IPS-NIHi7 (cell line): ENCODE results near the gene CIITA.
"Not testable (repeated sequence)": the region's sequence is repeated elsewhere in the genome, so short reads cannot be mapped to it uniquely, and the experiment has no call there.

Experiments
- DNase-seq: peaks from one replicate; pipeline ENCODE4 v3.0.0; 2012; ENCODE audit warnings: mixed read lengths; ENCODE audit errors: extremely low spot score

Gene CIITA

DNA sequence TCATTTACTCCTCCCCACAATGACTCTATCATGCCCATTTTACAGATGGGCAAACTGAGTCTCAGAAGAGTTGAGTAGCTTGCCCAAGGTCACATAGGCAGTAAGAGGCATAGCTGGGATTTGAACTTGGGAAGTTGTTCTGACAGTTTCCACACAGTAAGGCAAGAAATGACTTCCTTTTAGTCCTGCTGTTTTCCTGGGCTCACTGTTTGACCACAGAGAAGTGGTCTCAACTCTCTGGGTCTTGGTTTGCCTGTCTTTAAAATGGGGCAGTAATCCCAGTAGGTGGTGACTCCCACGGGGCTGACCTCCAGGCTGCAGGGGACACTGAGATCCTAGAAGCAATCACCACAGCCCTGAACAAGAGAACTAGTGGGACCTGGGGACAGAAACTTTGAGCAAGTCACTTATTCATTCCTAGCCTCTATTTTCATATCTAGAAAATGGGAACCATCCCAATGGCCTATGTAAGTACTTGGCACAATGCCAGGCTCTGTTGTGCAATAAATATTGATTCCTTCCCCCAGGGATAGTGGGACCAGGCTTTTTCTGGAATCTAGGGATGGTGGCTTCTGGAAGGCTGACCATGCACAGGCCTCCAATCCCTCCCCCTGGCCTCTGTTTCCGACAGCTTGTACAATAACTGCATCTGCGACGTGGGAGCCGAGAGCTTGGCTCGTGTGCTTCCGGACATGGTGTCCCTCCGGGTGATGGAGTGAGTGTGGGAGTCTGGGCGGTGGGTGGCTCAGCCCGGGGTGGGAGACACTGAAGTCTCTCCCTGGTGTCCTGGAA lies 44.7 kb downstream of the CIITA start:
- DNase-seq = no peak

DNA sequence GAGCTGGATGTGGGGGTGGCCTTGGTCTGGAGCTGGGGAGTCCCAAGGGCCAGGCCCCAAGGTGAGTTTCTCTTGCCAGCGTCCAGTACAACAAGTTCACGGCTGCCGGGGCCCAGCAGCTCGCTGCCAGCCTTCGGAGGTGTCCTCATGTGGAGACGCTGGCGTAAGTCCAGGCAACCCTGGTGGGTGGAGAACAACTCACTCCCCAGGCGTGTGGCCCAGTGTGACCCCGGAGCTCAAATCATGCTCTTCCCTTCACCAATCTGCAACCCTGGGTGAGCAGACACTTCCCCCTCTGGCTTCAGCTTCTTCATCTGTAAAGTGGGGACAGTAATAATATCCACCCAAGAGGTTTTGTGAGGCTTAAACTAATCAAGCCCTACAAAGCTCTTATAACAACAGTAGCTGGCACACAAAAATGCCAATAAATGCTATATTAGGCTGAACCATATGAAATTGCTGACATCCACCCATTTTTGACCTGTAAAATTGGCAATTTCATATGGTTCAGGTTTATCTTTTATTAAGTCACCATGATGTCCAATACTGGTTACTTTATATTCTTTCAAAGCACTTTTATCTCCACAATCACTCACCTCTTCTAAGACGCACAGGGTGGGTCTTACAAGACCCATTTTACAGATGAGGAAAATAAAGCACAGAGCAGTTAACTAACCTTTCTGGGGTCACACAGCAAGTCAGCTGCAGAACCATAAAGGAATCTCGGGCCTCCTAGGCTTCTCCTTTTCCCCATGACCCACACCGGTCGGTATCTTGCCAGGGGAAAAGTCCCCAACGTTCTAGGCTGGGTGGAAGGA lies 45.5 kb downstream of the CIITA start:
- DNase-seq = no peak

DNA sequence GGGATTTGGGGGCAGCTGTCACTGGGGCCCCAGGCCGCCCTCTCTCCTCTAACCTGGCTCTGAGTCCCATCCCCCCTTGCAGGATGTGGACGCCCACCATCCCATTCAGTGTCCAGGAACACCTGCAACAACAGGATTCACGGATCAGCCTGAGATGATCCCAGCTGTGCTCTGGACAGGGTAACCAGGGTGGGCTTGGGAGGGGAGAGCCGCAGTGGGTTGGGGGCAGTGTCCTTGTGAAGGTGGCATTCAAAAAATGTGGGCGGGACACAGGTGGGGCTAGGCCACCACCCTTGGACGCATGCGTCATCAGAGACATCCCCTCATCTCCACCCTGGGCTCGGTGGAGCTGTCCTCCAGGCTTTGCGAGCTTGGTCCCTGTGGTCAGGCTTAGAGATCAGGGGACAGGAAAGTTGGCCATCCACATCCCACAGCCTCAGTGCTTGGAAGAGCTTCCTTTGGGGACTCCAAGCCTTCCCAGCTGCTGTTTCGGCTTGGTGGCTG lies 46.2 kb downstream of the CIITA start:
- no peak for DNase-seq

DNA sequence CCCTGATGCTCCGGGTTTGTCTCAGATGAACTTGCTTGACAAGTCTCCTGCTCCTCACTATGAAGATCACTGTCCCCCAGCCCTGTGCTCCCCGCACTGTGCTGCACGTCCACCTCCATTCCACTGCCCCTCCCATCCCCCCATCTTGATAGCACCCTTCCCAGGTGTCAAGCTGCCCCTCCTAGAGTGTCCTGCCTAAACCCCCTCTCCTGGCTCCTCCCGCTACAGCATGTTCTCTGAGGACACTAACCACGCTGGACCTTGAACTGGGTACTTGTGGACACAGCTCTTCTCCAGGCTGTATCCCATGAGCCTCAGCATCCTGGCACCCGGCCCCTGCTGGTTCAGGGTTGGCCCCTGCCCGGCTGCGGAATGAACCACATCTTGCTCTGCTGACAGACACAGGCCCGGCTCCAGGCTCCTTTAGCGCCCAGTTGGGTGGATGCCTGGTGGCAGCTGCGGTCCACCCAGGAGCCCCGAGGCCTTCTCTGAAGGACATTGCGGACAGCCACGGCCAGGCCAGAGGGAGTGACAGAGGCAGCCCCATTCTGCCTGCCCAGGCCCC lies 46.7 kb downstream of the CIITA start:
- DNase-seq = no peak

DNA sequence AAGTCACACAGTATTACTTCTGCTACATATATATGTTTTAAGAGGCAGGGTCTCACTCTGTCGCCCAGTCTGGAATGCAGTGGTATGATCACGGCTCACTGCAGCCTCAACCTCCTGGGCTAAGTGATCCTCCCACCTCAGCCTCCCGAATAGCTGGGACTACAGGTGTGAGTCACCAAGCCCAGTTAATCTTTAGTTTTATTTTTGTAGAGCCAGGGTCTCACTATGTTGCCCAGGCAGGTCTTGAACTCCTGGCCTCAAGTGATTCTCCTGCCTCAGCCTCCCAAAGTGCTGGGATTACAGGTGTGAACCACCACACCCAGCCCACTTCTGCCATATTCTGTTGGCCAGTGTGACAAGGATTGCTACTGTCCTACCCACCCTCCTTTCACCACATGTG lies 48.3 kb downstream of the CIITA start:
- not testable (repeated sequence) for DNase-seq

DNA sequence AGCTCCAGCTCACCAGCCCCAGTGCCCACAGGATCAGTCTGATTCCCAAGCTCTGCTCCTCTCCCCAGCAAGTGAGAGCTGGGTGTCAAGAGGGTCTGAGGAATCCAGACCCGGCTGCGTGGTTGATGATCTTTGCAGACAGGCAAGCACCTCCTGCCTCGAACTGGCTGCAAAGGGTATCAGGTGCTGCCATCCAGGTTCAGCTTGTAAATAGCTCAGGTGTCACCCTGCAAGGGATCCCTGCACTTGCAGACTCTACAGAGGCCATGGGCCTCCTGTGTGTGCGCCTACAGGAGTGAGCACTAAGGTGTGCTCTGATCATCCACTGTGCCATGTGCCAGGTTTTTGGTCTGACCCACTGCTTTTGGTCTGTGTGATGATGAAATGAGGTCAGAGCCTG lies 49.1 kb downstream of the CIITA start:
- no peak for DNase-seq

DNA sequence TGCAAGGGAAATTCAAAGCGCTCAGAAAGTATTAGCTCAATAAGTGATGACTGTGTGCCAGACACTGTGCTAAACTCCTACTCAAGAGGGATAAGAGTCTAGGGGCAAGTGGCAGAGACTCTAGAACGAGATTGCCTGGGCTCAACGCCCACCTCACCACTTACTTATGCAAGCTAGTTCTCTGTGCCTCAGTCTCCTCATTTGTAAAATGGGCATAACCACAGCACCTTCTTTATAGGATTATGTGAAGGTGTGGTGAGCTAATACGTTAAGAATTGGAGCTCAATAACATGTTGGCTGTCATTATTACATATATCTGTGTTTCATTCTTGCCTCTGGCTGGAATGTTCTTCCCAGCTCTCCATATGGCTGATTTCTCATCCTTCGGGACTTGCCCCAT lies 49.9 kb downstream of the CIITA start:
- no peak for DNase-seq

DNA sequence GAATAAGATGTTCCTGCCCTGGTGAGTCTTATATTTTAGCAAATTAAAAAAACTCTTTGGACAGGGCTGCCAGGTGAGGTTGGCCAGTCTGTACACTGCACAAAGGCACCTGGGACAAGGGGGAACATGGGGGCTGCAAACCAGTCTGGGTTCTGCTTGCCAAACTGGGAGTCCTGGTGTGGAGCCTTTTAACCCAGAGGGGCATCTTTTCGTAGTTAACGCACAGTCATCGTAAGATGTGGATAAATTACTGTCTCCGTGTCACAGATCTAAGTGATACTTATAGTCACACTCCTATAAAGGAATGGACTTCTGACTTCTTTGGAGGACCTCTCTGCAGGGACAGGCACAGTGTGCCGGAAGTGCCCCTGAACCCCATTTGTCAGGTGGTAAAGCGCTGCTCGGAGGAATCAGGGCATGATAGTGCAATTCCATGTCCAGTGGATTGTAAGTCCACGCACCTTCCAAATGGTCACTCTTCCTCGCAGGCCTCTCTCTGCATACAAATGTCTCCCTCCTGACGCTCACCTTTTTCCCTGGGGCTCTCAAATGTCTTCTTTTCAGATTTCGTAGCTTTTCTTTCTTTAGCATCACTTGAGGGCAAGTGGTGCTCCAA lies 50.6 kb downstream of the CIITA start:
- DNase-seq = no peak

DNA sequence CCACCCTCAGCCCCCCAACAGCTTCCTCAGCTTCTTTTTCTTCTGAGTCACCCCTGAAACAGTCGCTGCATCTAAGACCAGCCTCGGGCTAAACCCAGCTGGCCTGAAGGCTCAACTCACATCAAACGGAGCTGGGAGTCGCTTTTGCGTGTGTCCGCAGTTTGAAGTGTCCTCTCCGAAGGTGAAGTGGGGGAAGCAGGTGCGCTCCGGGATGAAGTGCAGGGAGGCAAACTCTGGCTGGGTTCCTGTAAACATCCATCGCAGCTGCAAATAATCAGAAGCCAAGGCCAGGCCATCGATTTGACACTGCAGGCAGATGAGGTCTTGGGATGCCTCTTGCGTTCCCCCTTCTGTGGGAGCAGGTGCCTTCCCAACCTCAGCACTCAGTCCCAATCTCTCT lies 52.1 kb downstream of the CIITA start:
- not testable (repeated sequence) for DNase-seq

DNA sequence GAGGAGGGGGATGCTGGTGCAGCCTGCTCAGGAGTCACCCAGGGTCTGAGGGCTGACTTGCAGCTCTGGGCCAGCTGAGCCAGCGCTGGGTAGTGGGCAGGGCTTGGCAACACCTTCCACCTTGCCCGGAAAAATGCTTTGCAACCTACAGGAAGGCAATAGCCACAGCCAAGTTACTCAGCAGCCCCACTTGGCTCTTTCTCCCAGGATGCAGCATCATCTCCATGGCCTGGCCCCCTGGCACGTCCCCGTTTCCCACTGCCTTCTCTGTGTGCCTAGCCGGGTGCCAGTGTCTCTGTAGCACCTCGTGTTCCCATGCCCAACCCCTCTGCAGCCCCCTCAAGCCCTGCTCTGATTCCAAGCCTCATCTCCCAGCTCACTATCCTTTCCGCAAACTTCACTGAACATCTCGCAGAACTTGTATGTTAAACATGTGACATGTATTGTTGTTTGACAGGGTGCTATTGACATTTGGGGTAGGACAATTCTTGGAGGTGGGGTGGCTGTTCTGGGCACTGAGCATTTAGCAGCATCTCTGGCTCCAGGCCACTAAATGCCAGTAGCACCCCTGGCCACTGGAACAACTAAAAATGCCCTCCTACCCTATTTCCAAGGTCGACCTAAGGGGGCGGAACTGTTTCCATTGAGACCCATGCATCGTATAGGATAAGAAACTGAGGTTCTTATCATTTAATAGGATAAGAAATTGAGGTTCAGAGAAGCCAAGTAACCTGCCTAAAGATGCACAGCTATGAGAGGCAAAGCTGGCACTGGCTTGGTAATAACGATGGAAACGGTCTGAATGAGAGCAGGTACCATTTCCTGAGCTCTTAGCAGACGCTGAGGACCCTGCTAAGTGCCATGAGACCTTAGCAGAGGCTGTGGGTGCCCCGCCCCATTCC lies 53.1 kb downstream of the CIITA start:
- no peak for DNase-seq

DNA sequence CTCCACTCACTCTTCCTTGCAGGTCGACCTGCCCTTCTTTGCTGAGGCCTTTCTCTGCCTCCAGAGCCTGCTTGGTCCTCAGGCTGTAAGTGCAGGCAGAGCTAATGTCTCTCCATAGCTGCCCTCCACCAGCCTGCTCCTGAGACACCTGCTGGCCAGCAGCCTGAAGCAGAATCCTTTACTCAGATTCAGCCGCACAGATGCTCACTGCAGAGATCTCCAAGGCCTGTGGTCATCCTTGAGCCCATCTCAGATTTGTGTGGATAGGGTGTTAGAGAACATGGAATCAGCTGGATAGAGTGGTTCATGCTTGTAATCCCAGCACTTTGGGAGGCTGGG lies 53.7 kb downstream of the CIITA start:
- DNase-seq = no peak

DNA sequence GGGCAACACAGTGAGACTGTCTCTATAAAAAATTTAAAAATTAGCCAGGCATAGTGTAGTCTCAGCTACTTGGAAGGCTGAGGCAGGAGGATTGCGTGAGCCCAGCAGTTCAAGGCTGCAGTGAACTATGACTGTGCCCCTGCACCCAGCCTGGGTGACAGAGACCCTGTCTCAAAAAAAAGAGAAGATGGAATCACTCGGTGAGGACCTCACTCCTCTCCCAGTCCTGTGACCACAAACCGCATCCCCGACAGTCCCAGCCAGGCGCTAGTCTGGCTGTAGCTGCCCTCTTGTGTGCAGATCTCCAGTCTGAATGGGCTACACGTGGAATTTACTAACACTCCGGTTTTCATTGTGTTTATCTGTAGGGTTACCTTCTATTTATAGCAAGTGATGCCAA lies 54.1 kb downstream of the CIITA start:
- no peak for DNase-seq

DNA sequence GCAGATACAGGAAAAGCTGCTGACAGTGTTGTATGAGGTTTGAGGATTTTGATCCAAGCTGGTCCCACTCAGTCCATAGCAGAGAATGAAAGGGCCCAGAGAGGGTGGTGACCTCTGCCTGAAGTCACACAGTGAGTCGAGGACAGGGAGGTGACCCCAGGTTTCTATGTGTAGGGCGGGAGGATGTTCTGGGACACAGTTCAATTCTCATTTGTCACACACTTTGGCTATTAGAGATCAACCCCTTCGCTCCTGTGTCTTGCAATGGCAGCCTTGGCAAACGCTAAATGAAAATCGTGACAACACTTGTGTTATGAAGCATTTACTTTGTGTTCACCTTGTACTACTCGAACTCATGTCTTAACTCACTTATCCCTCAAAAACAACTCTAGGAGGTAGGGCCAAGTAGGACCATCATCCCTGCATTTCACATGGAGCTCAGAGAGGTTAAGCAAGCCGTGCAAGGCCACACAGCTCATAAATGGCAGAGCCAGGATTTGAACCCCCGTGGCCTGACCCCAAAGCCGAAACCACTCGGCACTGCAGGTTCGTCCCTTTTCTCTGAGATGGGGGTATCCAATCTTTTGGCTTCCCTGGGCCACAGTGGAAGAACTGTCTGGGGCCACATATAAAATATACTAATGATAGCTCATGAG lies 55.1 kb downstream of the CIITA start:
- DNase-seq = no peak

DNA sequence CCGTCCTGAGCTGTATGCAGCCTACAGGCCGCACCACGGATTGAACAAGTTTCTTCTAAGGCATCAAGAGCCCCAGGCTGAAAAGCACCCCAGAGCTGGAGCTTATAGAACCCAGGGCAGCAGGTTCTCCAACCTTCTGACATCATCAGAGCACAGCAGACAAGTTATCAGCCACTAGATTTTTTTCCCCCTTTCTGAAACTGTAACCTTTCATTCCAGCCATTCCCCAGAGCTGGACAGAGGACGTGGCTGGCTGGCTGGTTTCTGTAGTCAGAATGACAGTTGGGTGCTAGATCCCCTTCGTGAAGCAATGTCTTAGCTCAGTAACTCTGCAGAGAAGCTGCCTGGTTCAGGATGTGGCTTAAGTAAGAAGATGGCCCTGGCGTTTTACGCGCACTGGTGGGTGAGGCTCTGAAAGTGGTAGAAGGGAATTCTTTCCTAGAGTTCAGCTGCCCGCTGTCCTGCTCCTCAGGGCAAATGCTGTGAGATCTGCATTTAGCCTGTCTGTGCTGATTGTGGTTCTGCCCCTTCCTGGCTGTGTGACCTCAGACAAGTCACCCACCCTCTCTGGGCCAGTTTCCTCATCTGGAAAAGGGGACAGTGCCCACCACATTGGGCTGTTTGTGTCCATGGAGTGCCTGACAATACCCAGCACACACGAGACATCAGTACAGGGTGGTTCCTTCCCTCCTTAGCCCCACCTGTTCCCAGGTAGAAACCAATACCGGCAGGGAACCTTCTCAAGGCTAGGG lies 56.1 kb downstream of the CIITA start:
- no peak for DNase-seq

DNA sequence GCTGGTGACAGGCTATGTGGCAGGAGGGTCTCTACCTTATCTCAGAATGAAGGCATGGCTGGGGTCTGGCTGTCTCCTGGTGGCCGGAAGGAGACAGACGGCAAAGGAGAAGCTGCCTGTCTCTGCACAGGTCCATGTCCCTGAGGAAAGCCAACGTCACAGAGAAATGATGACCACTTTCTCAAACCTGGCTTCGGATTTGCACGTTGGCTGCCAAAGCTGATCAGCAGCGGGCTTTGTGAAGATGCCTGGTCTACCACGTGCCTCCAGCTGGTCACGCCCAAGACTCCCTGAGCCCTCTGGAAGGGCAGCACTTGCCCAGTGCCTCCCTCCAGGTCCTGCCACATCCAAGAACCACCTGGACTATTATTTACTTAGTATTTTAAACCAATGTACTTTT lies 56.9 kb downstream of the CIITA start:
- no peak for DNase-seq

DNA sequence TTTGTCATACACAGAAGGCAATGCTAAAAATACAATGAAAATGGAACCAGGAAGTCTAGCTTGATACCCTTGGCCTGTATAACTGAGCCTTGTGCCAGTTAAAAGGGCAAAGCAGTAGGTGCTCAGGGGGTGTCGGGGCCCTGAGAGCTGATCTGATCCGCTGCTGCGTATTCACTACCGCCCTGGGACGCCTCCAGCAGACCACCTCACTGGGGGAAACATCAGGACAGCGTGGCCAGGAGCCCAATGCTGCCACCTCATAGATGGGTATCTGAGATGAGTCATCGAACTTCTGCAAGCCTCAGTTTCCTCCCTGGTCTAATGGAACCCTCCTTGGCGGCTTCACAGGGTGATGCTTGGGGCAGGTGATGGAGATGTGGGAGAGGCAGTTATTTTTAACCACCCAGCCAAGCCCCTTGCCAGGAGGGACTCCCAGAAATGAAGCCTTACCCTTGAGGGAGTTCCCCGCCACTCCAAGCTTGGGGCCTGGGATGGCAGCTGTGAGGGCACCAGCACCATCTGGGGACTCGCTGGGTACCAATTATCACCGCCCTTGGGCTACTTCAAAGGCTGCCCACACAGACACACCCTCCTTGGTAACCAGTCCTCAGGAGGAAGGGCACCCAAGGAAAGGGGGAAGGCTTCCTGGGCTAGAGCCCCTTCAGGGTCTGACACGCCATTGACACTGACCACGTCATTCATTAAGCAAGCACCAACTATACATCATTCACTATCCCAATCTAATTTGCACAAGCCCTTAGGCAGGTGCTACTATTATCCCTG lies 57.5 kb downstream of the CIITA start:
- no peak for DNase-seq

DNA sequence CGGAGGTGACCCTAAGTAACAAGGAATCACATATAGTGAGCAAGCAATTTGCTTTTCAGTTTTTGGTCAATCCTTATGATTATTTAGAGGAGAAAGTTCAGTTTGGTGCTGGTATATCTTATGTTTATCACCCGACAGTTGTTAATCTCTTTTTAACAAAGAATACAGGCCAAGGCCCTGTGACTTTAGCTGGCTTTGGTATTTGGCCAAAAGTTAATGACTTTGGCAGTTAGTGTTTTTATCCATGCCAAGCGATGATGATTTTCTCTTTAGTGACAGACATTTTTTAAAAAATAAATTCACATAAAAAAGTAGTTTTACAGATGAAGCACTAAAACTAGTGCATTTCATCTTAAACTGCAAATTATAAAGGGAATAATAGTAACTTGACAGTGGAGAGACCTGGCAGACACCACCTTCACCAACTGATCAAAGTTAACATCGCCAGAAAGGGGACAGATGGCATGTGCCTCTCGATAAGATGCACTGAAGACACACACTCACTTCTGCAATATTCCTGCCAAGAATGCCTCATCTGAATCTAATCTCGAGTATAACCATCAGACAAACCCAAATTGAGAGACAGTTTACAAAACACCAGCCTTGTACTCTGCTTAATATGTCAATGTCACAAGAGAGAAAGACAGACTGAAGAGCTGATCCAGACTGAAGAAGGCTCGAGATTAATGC lies 58.4 kb downstream of the CIITA start:
- no peak for DNase-seq

DNA sequence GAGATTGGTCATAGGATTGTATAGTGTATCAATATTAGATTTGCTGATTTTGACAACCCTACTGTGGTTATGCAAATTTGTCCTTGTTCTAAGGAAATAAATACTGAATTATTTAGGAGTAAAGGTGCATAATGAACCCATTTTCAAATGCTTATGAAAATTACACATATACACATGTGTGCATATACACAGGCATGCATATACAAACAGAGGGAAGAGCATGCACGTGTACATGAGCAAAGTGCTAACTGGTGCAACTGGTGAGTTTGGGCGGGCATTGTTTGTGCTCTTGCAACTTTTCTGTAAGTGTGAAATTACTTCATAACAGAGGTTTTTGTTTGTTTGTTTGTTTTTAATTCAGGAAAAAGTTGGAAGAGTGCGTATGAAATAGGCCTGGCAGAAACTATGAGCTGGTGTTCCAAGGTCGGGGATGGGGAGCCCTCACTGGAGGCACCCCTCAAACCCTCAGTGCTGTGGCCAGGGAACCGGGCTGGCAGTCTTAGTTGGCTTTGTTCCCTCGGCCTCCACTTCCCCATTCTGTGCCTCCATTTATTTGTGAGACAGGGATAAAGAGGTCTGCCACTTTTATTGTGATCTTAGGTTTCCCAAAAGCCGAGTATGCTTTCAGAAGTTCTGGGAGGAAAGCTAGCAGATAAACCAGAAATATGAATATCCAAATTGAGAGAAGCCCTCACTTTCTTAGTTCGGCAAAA lies 59.4 kb downstream of the CIITA start:
- no peak for DNase-seq
